Right renal cortex interstitium (tissue), 3 donors: ENCODE results near the gene GARIN3. TPM values are rescaled to one million over a fixed set of nuclear protein-coding genes. Genes with fewer than 3 reads are reported as not detected.

Source experiments
- DNase-seq, 3 donors: peaks; one replicate each; pipeline ENCODE4 v3.0.0-alpha.2; 2013; ENCODE audit warnings: low read depth in 3 of 3, low spot score in 2 of 3
- polyA plus RNA-seq, 3 donors: library from polyadenylated mRNA; unstranded; fragments of 120-200 nt; gene quantifications; one replicate each; pipeline ENCODE4 v1.2.1, GENCODE V29; 2013; ENCODE audit not compliant: insufficient read length in 3 of 3

Gene GARIN3
- polyA plus RNA-seq, 3 donors = not detected

DNA sequence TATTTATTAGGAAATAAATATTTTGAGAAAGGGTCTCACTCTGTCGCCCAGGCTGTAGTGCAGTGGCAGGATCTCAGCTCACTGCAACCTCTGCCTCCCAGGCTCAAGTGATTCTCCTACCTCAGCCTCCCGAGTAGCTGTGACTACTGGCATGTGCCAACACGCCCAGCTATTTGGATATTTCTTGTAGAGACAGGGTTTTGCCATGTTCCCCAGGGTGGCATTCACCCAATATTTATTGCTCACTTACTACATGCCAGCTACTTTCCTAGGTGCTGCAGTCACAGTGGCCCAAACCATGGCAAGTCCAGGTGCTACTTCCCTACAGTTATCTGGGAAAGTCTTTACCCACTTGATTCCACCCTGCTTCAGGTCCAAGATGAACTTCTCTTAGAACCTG lies 15.1 kb downstream of the GARIN3 start:
- DNase-seq = no peak

DNA sequence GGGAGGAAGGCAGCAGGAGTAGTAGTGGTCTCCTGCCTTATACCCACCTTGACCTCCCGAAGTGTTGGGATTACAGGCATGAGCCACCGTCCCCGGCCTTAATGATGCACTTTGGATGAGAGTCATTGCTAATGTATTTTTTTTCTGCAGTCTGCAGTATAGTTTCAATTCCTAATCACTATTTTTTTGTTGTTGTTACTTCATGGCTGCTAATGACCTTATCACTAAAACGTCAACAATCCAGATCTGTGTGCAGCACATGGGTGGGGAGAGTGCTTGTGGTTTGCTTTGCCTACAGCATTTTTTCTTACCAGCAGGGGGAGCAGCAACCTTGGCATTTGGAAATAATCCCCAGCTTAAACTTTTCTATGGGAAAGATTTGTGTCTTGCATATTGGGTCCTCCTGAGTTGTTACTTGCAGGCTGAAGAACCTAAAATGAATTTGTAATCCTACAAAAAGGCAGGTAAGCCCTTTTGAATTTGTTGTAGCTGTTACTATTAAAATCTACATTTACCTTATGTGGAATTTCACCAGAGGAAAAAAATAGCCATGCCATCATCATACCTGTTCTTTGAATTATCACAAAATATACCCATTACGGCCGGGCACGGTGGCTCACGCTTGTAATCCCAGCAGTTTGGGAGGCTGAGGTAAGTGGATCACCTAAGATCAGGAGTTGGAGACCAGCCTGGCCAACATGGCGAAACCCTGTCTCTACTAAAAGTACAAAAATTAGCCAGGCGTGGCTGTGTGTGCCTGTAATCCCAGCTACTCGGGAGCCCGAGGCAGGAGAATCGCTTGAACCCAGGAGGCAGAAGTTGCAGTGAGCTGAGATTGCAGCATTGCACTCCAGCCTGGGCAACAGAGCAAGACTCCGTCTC lies 17.1 kb downstream of the GARIN3 start:
- DNase-seq = peak; percentile 59 to 69 (median 61)

DNA sequence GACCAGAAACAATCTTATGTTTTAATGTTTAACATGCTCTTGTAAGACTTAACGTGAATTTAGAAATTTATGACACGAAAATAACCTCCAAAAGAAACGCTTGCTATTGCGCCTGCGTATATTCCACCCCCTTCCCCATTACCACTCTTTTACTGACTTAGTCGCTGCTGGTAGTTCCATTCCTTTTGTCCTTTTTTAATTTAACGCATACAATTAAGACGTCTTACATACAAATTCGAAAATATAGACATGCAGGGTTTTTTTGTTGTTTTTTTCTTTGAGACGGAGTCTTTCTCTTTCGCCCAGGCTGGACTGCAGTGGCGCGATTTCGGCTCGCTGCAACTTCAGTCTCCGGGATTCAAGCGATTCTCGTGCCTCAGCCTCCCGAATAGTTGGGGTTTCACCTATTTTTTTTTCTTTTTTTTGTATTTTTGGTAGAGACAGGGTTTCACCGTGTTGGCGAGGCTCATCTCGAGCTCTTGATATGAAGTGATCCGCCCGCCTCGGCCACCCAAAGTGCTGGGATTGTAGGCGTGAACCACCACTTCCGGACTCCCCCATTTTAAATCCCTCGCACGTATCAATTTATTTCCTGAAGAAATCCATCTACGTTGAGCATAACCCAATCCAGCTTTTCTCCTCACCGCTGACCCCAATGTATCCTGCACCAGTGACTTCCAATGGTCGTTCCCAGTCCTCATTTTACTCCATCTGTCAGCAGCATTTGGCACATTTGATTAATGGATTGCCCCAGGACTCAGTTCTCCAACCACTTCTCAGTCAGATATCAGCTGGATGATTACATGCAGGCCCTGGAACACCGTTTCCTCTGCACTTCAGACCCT lies 22.7 kb downstream of the GARIN3 start:
- DNase-seq = peak; percentile 7 to 60 (median 25)

- peak; percentile 98 to 99 (median 99) for DNase-seq
These were observed 23.5 kb downstream of the GARIN3 start, which contains the start of gene MED7 for GRCh38 chr5:157142317-157143126. MED7 (minus strand) TSS chr5:157142865; CDS start chr5:157139431, 3,434 bp downstream.

DNA sequence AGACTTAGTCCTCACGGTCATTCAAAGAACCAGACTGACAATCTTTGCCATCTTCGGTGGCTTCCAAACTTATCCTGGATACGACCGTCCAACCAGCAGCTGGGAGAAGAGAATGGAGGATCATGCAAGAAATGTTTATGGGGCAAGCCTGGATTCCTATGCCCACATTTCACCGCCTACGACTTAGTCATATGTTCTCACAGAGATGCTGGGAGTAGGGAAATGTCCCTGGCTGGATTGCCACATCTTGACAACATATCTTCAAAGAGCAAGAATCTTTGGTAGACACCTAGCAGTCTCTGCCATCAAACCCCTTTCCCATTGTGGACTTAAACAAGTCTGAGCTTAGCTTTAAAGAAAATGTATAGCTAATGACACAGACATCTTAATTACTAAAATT lies 28.4 kb downstream of the GARIN3 start:
- DNase-seq = no peak

GRCh38 chr5:157132281-157132612 lies 33.8 kb downstream of the GARIN3 start:
- no peak for DNase-seq

GRCh38 chr5:157130925-157131324 lies 35.1 kb downstream of the GARIN3 start:
- no peak for DNase-seq

GRCh38 chr5:157121709-157122108 lies 44.4 kb downstream of the GARIN3 start:
- DNase-seq = no peak

DNA sequence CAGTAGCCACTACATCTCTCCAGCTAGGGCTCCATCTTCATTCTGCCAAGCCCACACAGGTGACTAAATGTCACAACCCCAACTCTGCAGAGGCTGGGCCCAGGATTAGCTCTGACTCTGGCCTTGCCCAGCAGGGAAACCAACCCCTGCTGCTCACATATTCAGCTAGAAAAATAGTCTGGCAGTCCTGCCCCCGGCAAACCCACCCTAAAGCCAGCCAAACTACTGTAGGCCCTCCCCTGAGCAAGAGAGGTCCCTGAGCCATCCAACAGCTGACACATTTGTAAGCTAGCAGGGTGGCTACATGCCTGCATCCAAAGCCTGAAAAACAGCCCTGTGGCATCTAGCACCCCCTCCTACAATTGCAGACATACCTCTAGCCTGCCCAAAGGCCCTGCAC lies 46.0 kb downstream of the GARIN3 start:
- no peak for DNase-seq

GRCh38 chr5:157116483-157116954 lies 49.5 kb downstream of the GARIN3 start:
- no peak for DNase-seq

DNA sequence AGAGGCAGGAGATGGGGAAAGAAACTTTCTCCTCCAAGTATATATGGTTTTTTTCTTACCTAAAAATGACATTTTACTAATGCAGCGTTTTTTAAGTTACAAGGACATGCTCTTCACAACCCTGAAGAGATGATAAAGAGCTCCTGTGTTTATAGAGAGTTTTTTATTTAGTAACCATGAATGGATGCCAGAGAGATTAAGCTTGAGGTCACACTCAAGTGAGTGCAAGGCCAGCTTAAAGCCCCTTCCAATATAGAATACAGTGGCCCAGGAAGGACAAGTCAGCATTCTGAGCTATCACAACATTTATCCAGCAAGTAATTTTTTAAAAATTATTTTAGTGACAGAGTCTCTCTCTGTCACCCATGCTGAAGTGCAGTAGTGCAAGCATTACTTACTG lies 50.6 kb downstream of the GARIN3 start:
- no peak for DNase-seq

GRCh38 chr5:157115012-157115411 lies 51.1 kb downstream of the GARIN3 start:
- DNase-seq = no peak

DNA sequence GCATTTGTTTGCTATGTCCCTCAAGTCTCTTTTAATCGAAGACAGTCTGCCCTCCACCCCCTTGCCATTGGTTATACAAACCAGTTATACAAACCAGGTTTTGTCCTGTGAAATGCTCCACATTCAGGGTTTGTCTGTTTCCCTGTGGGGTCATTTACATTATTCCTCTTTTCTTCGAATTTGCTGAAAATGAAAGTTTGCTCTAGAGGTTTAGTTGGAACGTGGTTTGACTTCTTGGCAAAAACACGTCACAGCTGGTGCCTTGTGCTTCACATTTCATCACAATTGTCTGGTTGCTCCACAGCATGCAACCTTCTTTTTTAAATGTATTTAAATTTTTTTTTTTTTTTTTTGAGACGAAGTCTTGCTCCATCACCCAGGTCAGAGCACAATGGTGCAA lies 53.1 kb downstream of the GARIN3 start:
- no peak for DNase-seq

Other genes with a start within 250 kb of the GARIN3 start
- gene TIMD4, start 203.0 kb downstream of the GARIN3 start, polyA plus RNA-seq = under 1 TPM; 0.36 to 0.42 (median 0.41) TPM
- 1 to 10 TPM; 2.3 to 4.2 (median 2.8) TPM for gene HAVCR1, start 107.1 kb downstream of the GARIN3 start, polyA plus RNA-seq
- gene HAVCR2, start 57.2 kb downstream of the GARIN3 start, polyA plus RNA-seq = 10 to 100 TPM in 2 of 3 donors, 1 to 10 TPM in 1; 8.0 to 12.1 (median 10.5) TPM
- 10 to 100 TPM; 21.3 to 23.1 (median 21.6) TPM for gene MED7, start 23.4 kb downstream of the GARIN3 start, polyA plus RNA-seq
- under 1 TPM; 0.28 to 0.52 (median 0.40) TPM for gene ITK, start 14.6 kb upstream of the GARIN3 start, polyA plus RNA-seq
- gene CYFIP2, start 99.9 kb upstream of the GARIN3 start, polyA plus RNA-seq = 100 to 1,000 TPM; 114 to 135 (median 126) TPM